PC-3 (cell line): ENCODE measurements around the gene PTBP1.

Experiments used
- EZH2 ChIP-seq: fragments of 300-600 bp; sonication (generic); IDR thresholded peaks from one replicate; pipeline ENCODE4 v1.6.1; 2017; ENCODE audit warnings: antibody characterized with exemption, mild to moderate bottlenecking, low read length; ENCODE audit not compliant: unreplicated experiment
- TF ChIP-seq, protein P1 (sequence below): fragments of 300-600 bp; sonication (generic); conservative IDR thresholded peaks from 2 replicates; pipeline ENCODE4 v1.5.1; 2017; ENCODE audit warnings: antibody characterized with exemption, low read depth, mild to moderate bottlenecking, low read length

GRCh38 chr19:748274-748598 is 49.0 kb upstream of the PTBP1 start:
- no peak for TF ChIP-seq EZH2
- TF ChIP-seq, protein P1, sequence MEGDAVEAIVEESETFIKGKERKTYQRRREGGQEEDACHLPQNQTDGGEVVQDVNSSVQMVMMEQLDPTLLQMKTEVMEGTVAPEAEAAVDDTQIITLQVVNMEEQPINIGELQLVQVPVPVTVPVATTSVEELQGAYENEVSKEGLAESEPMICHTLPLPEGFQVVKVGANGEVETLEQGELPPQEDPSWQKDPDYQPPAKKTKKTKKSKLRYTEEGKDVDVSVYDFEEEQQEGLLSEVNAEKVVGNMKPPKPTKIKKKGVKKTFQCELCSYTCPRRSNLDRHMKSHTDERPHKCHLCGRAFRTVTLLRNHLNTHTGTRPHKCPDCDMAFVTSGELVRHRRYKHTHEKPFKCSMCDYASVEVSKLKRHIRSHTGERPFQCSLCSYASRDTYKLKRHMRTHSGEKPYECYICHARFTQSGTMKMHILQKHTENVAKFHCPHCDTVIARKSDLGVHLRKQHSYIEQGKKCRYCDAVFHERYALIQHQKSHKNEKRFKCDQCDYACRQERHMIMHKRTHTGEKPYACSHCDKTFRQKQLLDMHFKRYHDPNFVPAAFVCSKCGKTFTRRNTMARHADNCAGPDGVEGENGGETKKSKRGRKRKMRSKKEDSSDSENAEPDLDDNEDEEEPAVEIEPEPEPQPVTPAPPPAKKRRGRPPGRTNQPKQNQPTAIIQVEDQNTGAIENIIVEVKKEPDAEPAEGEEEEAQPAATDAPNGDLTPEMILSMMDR = no peak
